Kidney capillary endothelial cell (primary cell): ENCODE measurements around the gene SRGAP2C.
"Not testable (repeated sequence)": the region's sequence is repeated elsewhere in the genome, so short reads cannot be mapped to it uniquely, and the experiment has no call there.

ENCODE experiments used
- DNase-seq: peaks from one replicate; pipeline ENCODE4 v3.0.0-alpha.2; 2018; ENCODE audit warnings: low spot score

SRGAP2C gene

DNA sequence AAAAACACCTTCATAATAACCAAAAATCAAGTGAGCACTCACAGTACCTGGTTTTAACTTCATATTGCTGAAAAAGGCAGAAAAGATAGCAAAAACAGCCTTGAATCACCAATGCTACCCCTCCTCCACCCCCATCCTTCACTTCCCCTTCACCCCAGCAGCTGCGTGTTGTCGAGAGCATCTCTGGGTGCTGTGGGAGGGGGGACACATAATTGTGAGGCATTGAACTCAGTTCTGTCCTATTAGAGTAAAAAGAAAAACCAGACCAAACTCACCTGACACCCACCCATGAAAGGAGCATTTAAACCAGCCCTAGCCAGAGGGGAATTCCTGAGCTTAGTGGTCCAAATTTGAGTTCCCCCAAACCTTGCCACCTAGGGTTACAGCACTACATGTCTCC, 248.7 kb downstream of the SRGAP2C start:
- DNase-seq, result not testable (repeated sequence)

DNA sequence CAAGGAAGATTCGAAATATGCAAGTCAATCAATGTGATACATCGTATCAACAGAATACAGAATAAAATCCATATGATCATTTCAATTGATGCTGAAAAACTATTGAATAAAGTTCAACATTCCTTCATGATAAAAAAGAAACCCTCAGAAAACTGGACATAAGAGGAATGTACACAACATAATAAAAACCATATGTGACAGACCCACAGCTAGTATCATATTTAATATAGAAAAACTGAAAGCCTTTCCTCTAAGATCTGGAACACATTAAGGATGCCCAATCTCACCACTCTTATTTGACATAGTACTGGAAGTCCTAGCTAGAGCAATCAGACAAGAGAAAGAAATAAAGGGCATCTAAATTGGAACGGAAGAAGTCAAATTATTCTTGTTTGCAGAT, 254.1 kb downstream of the SRGAP2C start:
- DNase-seq, result not testable (repeated sequence)

DNA sequence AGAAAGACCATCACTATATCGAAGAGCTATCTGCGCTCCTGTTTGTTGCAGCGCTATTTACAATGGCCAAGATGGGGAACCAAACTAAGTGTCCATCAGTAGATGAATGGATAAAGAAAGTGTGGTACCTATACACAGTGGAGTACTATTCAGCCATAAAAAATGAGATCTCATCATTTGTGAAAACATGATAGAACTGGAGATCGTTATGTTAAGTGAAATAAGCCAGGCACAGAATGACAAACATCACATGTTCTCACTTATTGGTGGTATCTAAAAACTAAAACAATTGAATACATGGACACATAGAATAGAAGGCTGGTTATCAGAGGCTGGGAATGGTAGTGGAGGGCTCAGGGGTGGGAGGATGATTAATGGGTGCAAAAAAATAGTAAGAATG, 256.2 kb downstream of the SRGAP2C start:
- DNase-seq, result no peak
